Activated CD4-positive, CD25-positive, alpha-beta regulatory T cell (primary cell): Measurements from ENCODE around the gene ANKRD29.

Source experiments
- DNase-seq, 4 experiments: peaks; one replicate each; lab custom pipeline; 2025; lab: John Stamatoyannopoulos, UW

Gene ANKRD29

DNA sequence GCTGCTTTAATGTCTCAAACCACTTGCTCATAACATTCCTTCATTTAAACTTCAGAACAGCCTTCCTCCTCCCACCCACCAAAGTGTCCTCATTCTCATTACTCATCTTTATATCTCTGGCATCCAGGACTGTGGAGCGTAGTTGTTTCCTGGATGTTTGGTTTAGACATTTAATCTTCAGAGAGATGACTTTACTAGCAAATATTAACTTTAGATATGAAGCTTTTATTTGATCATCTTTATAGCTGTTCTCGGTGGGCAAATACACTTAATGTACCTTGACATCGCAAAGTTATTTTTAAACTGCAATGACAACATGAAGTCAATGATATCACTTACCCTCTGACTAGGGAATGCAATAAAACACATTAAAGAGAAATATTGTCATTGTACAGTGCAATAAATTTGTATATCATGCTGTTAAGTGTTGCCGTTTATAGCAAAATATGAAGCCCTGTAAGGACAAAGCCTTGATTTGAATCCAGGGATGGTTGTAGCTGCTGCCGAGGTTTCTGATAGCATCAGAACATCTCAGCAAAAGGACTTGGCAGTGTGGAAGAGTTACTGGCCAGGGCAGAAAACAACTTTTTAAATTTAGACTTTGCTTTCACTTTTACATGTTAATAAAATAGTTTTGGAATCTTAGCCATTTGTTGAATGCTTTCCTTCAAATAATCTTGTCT, 21.9 kb upstream of the ANKRD29 start:
- DNase-seq = no peak

DNA sequence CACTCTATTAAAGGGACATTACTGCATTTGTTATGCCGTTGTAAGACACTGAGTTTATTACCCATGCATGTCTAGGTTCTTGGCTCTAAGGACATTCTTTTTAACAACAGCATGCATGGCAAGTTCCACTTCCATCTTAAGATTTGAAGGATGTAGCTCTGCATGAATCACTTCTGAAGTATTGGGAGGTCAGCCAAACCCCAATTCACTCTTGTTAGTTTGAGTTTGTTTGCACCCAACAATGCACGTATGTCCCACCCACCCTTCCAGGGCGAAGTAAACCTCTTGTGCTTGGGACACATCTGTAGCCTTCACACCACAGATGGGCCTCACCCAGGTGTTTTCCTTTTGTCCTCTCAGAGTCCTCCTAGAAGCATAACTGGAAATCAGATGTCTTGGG, 21.0 kb upstream of the ANKRD29 start:
- DNase-seq = no peak

DNA sequence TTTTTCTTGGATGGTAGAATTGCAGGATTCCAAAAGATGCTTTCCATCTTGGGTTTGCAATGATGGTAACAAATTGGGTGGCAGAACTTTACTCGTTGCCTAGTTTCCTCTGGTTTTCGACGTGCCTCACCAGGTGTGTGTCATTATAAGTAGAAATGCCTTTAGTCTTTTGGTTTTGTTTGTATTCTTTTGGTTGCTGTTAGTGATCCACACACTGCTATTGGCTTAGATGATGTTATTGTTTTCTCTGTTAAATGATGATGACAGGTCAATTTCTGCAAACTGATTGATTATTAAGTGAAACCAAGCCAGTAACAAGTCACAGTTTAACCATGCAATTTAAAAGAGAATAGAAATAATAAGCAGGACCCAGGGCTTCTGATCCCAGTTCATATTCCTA, 20.4 kb upstream of the ANKRD29 start:
- DNase-seq = no peak

DNA sequence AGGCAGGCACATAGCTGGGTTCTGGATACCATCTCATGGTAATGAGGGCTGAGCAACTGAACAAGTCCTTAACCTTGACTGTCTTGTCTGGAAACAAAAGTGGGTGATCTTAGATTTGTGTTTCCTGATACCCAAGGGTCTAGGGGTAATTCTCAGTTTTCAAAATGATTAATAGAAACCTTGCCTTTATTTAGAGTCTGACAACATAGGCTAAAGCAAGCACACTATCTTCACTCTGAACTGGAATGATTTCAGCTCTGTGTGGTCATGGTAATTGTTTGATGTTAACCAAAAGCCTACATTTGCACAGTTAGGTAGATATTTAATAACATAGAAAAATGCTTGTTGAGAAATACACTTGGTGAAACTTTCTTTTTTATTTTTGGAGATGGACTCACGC, 19.8 kb upstream of the ANKRD29 start:
- DNase-seq = no peak

DNA sequence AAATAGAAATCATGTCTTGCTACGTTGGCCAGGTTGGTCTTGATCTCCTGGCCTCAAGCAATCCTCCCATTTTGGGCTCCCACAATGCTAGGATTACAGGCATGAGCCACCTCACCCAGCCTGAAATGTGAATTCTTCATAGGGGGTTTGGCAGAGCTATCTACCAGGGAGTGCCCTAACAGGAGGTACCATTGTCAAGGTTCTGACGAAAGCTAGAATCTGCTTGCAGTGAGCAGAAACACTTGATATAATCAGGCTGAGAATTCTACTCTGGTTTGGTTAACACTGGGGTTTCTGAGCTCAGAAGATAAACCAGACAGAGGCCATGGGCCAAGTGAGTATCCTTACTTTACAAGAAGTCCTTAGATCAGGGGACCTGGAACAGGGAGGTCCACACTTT, 19.3 kb upstream of the ANKRD29 start:
- no peak for DNase-seq

DNA sequence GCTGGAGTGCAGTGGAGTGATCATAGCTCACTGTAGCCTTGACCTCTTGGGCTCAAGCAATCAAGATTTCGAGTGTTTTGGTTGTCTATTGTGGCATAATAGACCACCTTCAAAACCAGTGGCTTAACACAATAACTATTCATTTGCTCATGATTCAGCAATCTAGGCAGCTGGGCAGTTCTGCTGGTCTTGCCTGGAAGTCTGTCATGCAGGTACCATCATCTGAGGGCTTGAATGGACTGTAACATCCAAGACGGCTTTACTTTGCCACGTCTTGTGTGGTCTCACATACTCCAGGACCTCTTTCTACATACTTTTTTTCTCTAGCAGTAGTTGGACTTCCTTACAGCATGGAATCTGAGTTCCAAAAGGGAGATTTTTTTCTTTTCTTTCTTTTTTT, 13.2 kb upstream of the ANKRD29 start:
- no peak for DNase-seq

DNA sequence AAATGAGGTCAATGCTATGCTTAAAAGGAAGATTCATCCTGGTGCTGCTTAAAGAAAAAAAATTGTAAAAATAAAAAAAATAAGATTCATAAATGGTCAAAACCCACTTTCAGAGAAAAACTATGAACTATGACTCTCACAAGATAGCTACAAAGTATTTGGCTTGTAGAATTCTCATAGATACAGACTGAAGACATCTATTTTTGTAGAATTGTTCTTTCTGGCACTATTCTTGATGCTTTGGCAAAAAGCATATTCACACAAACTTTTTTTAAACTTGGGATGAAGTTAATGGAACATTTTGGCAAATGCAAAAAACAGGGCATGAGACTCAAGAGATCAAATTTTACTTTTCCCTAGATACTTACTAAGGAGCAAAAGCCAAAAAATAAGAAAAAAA, 12.5 kb upstream of the ANKRD29 start:
- DNase-seq = no peak

DNA sequence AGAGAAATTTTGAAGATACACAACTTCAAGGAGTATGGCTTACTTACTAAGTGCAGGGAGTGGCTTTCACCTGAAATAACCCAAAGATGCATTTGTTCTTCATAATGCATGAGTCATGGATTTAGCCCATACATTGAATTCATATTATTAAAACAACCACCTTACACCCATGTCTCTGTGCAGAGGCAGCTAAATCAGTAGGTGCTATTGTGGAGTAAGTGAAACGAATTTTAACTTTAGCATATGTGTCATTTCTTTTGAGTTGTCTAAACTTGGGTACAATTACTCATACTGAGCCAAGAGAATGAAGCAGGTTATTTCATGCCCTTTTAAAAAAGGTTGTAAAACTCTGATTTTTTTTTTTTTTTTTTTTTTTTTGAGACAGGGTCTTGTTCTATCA, 11.0 kb upstream of the ANKRD29 start:
- no peak for DNase-seq

DNA sequence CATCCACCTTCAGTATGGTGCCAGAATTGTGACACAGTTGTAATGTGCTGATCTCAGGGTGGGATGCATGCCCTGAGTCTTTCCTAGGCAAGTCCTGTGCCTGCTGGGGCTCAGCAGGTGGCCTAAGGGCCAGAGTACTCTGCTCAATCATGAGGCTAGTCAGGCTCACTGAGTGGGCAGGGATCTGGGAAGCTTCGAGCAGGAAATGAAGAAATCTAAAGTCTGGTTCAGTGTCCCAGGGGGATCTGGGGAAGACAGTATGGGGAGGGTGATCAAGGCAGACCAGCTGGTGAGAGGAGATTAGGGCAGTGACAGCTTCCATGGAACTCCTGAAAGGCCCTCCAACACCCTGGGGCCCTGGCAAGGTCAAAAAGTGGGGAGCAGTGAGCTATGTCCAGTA, 8.9 kb upstream of the ANKRD29 start:
- DNase-seq = no peak

DNA sequence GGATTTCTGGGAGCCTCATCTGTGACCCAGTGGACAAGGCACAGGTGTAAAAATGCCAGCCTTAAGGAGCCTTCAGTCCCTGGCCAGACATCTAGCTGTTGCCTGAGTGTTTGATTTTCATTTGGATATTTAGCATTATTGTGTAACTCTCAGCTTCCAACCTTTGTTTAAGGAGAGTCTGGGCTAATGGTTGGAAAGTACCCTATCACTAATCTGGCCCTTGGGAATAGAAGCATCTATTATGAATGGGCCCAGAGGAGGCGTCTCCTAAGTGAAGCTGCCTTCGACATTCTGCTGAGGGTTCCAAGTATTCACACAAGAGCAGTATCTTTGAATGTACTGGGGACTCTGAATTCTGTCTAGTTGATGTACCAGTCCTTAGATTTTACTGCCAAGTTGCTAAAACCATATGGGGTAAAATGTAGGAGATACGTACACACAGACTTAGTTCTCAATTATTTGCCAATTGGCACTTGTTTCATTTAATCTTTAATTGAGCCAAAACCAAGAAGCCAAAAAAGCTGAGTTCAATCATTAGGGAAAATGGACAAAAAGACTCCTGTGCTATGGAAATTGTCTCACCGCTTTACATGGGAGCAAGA, 7.2 kb upstream of the ANKRD29 start:
- DNase-seq = no peak

DNA sequence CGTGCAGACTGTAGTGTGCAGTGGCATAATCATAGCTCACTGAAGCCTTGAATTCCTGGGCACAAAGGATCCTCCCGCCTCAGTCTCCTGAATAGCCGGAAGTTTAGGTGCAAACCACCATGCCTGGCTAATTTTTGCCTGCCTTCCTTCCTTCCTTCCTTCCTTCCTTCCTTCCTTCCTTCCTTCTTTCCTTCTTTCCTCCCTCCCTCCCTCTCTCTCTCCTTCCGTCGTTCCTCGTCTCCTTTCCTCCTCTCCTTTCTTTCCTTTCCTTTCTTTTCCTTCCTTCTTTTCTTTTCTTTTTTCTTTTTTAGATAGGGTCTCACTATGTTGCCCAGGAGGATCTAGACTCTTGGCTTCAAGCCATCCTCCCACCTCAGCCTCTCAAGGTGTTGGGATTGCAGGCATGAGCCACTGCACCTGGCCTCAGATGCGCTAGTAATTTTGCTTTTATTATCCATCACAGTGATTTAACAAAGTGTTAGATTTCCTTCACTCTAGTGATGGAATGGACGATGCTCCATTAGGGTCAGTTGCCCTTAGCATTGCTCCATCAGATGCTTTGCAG, 6.6 kb upstream of the ANKRD29 start:
- DNase-seq = no peak

DNA sequence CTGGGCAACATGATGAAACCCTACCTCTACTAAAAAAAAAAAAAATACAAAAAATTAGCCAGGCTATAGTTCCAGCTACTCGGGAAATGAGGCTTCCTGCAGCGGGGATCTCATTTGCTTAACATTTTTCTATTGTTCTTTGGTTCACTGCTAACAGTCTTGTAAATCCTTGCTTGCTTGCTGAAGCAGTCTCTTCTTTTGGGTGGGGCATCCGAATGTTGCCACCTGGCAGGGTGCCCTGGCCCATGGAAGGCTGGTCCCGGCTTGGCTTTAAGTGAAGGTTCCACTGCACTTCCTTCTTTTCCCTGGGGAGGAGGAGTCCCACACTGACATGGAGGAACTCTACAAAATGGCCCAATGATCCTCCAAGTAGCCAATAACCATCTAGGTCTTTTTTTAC, 6.0 kb upstream of the ANKRD29 start:
- no peak for DNase-seq

DNA sequence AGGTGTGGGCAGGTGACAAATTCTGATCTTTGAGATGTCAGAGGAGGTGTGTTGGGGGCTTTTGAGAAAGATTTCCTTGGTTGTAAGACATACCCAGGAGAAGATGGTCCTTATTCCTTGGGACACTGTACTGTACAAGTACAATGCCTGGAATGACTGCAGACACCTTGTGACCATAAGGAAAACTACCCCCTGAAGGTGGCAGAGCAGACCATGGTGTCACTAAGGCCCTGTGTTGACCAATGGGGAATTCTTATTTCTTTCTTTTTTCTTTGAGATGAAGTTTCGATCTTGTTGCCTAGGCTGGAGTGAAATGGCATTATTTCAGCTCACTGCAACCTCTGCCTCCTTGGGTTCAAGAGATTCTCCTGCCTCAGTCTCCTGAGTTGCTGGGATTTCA, 4.4 kb upstream of the ANKRD29 start:
- DNase-seq = no peak

DNA sequence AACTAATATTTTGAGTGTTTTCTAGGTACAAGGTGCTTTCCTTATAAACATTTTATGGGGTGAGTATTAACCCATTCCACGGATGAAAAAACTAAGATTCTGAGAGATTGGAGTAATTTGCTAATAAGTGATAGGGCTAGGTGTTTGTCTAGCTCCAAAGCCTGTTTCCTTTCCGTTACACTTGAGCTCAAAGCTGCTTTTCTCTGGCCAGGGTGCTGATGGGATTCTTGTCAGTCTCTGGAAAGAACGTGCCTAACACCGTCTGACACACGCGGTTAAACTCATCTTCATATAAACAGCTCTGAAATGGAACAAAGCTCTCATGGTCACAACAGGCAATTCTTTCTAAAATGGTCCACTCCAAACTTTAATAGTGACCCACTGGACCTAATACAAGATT, 2.0 kb upstream of the ANKRD29 start:
- DNase-seq = no peak

DNA sequence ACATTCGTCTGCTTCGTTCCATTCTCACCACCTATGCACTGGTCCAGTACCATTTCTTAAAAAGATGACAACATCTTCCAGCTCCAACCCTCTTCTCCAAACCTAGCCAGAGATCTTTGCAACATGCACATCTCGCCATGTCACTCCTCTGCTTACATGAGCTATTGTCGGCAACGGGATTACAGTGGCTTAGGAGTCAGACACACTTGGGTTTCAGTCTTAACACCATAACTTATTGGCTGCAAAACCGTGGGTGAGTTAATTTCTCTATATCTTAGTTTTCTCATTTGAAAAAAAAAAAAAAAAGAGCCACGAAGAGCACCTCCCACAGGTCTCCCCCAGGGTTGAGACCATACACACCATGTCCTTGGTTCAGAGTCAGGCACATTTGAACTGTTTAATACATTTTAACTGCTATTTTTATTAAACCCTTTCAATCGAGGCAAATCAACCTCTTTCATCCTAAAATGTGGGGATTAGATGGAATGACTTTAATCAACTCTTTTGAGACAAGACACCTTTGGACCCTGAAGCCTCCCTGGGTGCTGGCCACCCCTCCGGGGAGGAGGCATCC, 889 bp downstream of the ANKRD29 start:
- no peak for DNase-seq

DNA sequence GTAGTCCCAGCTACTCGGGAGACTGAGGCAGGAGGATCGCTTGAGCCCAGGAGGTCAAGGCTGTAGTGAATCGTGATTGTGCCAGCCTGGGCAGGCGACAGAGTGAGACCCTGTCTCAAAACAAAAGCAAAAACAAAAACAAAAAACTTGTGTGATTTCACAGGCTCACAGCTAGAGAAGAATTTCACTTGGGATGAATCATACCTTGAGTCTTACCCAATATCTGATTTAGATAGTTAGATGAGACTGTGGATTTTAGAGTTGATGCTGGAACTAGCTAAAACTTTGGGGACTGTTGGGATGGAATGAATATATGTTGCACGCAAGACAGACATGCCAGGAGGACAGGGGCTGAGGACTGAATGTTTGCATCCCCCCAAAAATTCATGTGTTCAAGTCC, 4.4 kb downstream of the ANKRD29 start:
- DNase-seq = no peak

DNA sequence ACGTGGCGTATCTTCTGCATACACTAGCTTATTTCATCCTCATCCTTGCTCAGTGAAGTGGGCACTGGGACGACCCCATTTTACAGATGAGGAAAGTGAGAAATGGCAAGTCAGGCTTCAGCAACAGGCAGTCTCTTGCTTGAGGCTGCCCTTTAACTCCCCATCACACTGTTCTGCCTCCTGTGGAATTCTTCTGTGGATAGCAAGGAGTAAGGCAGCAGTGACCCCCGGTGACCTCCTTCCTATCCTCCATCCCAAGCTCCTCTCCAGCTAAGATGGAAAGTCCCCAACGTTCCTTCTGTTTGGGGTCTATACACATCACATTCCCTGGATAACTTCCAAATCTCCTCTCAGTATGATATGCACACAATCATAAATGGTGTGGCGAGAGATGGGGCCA, 10.5 kb downstream of the ANKRD29 start:
- DNase-seq = no peak

DNA sequence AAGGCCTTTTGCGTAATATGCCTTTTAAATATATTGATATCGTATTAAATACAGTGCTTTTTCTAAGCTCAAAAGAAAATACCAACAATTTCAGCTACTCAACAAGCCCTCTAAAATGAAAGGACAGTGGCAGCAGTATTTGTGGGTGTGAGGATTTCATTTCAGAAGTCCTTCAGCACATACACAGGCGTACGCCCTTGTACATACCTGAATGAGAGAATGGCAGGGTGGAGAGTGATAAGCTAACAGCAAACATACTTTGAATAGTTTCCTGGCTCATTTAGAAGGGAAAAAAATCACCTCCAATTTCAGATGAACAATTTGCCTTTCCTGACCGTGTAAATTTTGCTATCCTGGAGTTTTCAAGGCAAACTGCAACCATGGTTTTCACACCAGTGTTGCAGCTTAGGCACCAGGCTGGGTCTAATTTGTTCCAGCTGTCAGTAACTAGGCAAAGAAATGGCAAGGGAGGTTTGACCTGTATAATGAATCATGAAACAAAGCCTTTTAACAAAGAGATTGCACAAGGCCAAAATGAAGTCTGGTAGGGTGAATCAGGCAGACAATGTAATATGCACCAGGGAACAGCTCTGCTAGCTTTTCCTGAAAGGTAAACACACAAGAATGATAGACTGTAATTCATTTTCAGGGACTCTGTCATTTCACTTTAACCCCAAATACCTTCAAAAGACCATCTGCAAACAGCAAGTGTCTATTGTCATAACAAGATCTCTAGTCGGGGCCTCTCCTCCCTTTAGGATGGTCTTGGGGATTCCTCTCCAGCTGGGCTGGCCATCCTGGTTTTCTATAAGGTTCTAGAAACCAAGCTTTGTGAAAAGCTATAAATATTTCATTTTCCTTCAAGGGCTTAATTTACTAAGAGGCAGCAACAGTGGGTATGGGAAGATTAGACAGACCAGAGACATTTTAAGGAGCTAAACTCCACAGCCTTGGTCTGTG, 11.5 kb downstream of the ANKRD29 start:
- DNase-seq = no peak

DNA sequence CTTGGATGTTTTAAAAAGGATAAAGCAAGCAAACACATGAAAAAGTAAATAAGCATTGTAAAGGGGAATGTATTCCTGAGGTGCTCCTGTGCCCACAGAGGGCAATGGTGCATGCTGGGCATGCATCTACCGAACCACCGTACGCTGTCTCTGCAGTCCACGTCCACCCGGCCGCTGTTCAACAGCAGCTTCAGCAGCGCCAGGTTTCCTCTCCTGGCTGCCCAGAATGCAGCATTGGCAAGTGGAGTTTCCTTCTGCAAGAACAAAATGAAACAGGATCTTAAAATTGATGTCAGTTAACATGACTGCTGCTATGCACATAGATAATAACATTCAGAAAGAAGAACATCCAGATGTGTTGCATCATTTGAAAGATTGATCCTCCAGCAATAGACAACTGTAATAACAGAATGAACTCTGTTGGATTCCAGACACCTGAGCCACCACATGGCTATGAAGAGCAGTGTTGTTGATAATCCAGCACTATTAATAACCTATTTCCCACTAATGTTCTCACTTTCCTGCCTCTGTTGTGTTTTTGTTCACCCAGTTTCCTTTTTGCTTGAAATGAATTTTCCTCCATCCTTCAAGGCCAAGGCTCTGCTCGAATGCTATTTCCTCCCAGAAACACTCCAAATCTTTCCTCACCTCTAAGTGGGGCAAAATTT, 13.6 kb downstream of the ANKRD29 start:
- no peak for DNase-seq

DNA sequence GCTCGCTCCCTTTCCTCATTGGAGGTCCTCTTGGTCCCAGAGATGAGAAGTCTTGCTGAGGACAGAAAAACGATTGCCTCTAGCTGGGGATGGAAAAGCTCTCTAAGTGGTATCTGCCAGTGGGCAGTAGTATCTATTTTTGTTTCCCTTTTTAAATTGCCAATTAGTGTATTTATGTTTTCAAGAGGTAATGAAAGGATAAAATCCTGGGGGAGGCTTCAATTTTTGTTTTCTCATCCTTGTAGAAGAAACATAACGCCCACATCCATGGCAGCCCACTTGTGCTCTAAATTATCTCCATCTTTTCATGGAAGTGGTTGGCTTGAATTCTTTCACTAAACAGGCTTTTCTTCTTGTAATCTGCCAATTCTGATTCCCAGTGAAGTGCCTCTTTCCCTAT, 14.3 kb downstream of the ANKRD29 start:
- DNase-seq = no peak

DNA sequence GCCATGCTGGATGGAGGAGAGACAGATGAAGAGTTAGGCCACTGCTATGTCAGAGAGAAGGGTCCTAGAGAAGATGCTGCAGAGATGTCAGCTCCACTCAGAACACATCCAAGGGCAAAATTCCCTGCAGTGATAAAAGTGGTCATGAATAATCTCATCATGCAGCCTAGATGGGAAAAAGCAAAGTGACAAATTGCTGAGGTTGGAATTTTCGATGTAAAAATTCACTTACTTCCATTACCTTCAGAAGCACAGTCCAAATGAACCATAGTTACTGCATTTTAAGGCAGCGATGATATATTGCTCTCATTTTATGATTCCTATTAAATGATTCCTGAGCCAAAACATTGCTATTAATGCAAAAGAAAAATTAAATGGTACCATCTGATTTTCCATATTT, 16.4 kb downstream of the ANKRD29 start:
- DNase-seq = no peak
